ENCODE data around the gene OR13A1.
"Not testable (repeated sequence)": the region's sequence is repeated elsewhere in the genome, so short reads cannot be mapped to it uniquely, and the experiment has no call there.

Gene OR13A1

GRCh38 chr10:45280113-45280760, 35.2 kb downstream of the OR13A1 start:
- no peaks in the 10 kb centered on the region for H3K4me1 ChIP-seq (ENCODE audit: control insufficient read depth, insufficient read depth, low read length)
- H3K9me3 ChIP-seq (ENCODE audit: control insufficient read depth, insufficient read depth, low read depth, low read length): no peaks in the 10 kb centered on the region
- TF ChIP-seq ZNF114 (tag by site-specific recombination; IDR thresholded peaks at IDR 0.05) (no peak), ZNF449 (tag by site-specific recombination; IDR thresholded peaks at IDR 0.05) (no peak), KLF17 (tag by site-specific recombination; IDR thresholded peaks at IDR 0.05) (no peak)
- H3K4me3 ChIP-seq (ENCODE audit: low read depth, low read length): no peak overlapping the region
- ChIA-PET CTCF (no interaction called here), POLR2A (no interaction called here)
- H3K36me3 ChIP-seq (ENCODE audit: control insufficient read depth in 2 of 2, insufficient read depth in 1 of 2, low read length in 2 of 2): no peaks in the 10 kb centered on the region
- H3K27ac ChIP-seq (ENCODE audit: extremely low read depth, low read depth, low read length): no peak overlapping the region

GRCh38 chr10:45279682-45280081, 35.7 kb downstream of the OR13A1 start:
- no peaks in the 10 kb centered on the region for H3K9me3 ChIP-seq (ENCODE audit: control insufficient read depth, insufficient read depth, low read depth, low read length)
- no peaks in the 10 kb centered on the region for H3K4me1 ChIP-seq (ENCODE audit: control insufficient read depth, insufficient read depth, low read length)
- ChIA-PET POLR2A (no interaction called here), CTCF (no interaction called here)
- H3K36me3 ChIP-seq (ENCODE audit: control insufficient read depth in 2 of 2, insufficient read depth in 1 of 2, low read length in 2 of 2): no peaks in the 10 kb centered on the region
- TF ChIP-seq GLIS2 (tag by site-specific recombination; IDR thresholded peaks at IDR 0.05) (no peak), ZNF670 (tag by site-specific recombination; IDR thresholded peaks at IDR 0.05; ENCODE audit: low read depth) (no peak), ZNF223 (tag by site-specific recombination; IDR thresholded peaks at IDR 0.05) (no peak), ZBTB11 (tag by site-specific recombination; conservative IDR thresholded peaks at IDR 0.05; ENCODE audit: low read depth) (no peak), ZNF513 (tag by site-specific recombination; IDR thresholded peaks at IDR 0.05) (no peak), YY1 (tag by site-specific recombination; IDR thresholded peaks at IDR 0.05) (no peak), ZBTB8A (tag by site-specific recombination; IDR thresholded peaks at IDR 0.05) (no peak), ZNF350 (tag by site-specific recombination; IDR thresholded peaks at IDR 0.05) (no peak), ZNF544 (tag by site-specific recombination; IDR thresholded peaks at IDR 0.05) (no peak)
- no peak overlapping the region for H3K27ac ChIP-seq (ENCODE audit: extremely low read depth, low read depth, low read length)
- no peak overlapping the region for H3K4me3 ChIP-seq (ENCODE audit: low read depth, low read length)

GRCh38 chr10:45278860-45279498, 36.4 kb downstream of the OR13A1 start:
- Histone ChIP-seq H3K36me3 (ENCODE audit: control insufficient read depth in 2 of 2, insufficient read depth in 1 of 2, low read length in 2 of 2) (no peaks in the 10 kb centered on the region), H3K4me3 (ENCODE audit: low read depth, low read length) (no peak overlapping the region), H3K4me1 (ENCODE audit: control insufficient read depth, insufficient read depth, low read length) (no peaks in the 10 kb centered on the region), H3K27ac (ENCODE audit: extremely low read depth, low read depth, low read length) (no peak overlapping the region), H3K9me3 (ENCODE audit: control insufficient read depth, insufficient read depth, low read depth, low read length) (no peaks in the 10 kb centered on the region)
- ChIA-PET POLR2A (no interaction called here), CTCF (no interaction called here)
- TF ChIP-seq WT1 (tag by site-specific recombination; IDR thresholded peaks at IDR 0.05) (no peak), ZNF24 (tag by site-specific recombination; IDR thresholded peaks at IDR 0.05) (no peak), ZNF701 (tag by site-specific recombination; IDR thresholded peaks at IDR 0.05) (no peak), ZNF501 (tag by site-specific recombination; IDR thresholded peaks at IDR 0.05) (no peak), ZNF221 (tag by site-specific recombination; IDR thresholded peaks at IDR 0.05; ENCODE audit: borderline replicate concordance) (no peak)

GRCh38 chr10:45276146-45276545, 39.3 kb downstream of the OR13A1 start:
- H3K9me3 ChIP-seq (ENCODE audit: control insufficient read depth, insufficient read depth, low read depth, low read length); H3K4me3 ChIP-seq (ENCODE audit: low read depth, low read length); H3K27ac ChIP-seq (ENCODE audit: extremely low read depth, low read depth, low read length); CTCF ChIA-PET; H3K4me1 ChIP-seq (ENCODE audit: control insufficient read depth, insufficient read depth, low read length); H3K36me3 ChIP-seq (ENCODE audit: control insufficient read depth in 2 of 2, insufficient read depth in 1 of 2, low read length in 2 of 2); POLR2A ChIA-PET: not testable (repeated sequence)
